ENCODE measurements around the gene SH2D3C. TPM values are rescaled to one million over a fixed set of nuclear protein-coding genes. Genes with fewer than 3 reads are reported as not detected.

Gene SH2D3C
- total RNA-seq, 1 donor = 0.18 TPM

- no peak overlapping the region for H3K4me3 ChIP-seq (ENCODE audit: low read depth, low read length)
- DNase-seq (ENCODE audit: low read depth) = no peak
- no peak for TF ChIP-seq CTCF (IDR thresholded peaks at IDR 0.05; ENCODE audit: insufficient read depth, low read length)
Measured at GRCh38 chr9:127776924-127777289, 1.6 kb downstream of the SH2D3C start.

GRCh38 chr9:127776195-127776923, 2.1 kb downstream of the SH2D3C start:
- DNase-seq (ENCODE audit: low read depth) = no peak
- no peak for TF ChIP-seq CTCF (IDR thresholded peaks at IDR 0.05; ENCODE audit: insufficient read depth, low read length)

GRCh38 chr9:127773981-127774380, 4.5 kb downstream of the SH2D3C start:
- no peak overlapping the region for H3K4me3 ChIP-seq (ENCODE audit: low read depth, low read length)
- DNase-seq (ENCODE audit: low read depth) = no peak
- no peak for TF ChIP-seq CTCF (IDR thresholded peaks at IDR 0.05; ENCODE audit: insufficient read depth, low read length)

More at GRCh38 chr9:127776195-127776923, 2.1 kb downstream of the SH2D3C start:
- no peak overlapping the region for H3K4me3 ChIP-seq (ENCODE audit: low read depth, low read length)

- TF ChIP-seq CTCF (IDR thresholded peaks at IDR 0.05; ENCODE audit: insufficient read depth, low read length) = no peak
- H3K4me3 ChIP-seq (ENCODE audit: low read depth, low read length) = no peak overlapping the region
- DNase-seq (ENCODE audit: low read depth) = no peak
Measured at GRCh38 chr9:127773272-127773671, 5.2 kb downstream of the SH2D3C start.

- H3K4me3 ChIP-seq (ENCODE audit: low read depth, low read length) = no peak overlapping the region
- DNase-seq (ENCODE audit: low read depth) = no peak
- TF ChIP-seq CTCF (IDR thresholded peaks at IDR 0.05; ENCODE audit: insufficient read depth, low read length) = no peak
Measured at GRCh38 chr9:127772603-127773002, 5.9 kb downstream of the SH2D3C start.

GRCh38 chr9:127771570-127772189, 6.8 kb downstream of the SH2D3C start:
- H3K4me3 ChIP-seq (ENCODE audit: low read depth, low read length) = peak overlapping the region; percentile 53
- no peak for TF ChIP-seq CTCF (IDR thresholded peaks at IDR 0.05; ENCODE audit: insufficient read depth, low read length)
- no peak for DNase-seq (ENCODE audit: low read depth)
